Transverse colon (tissue), 4 donors: Measurements from ENCODE around the gene NEK7. TPM values are rescaled to one million over a fixed set of nuclear protein-coding genes. Genes with fewer than 3 reads are reported as not detected.

Experiments used
- DNase-seq: peaks from one replicate; pipeline ENCODE4 v3.0.0-alpha.2; 2019
- H3K27ac ChIP-seq, 4 donors: fragments of 200-600 bp; sonication (generic); 2 replicates each; pipeline ENCODE4 v1.5.1; 2016 to 2018; ENCODE audit warnings: inconsistent platforms in 4 of 4
- H3K27me3 ChIP-seq: fragments of 200-600 bp; sonication (generic); 2 replicates; pipeline ENCODE4 v1.5.1; 2017; ENCODE audit warnings: inconsistent platforms
- H3K36me3 ChIP-seq, 4 donors: fragments of 200-600 bp; sonication (generic); 2 replicates each; pipeline ENCODE4 v1.5.1; 2017 to 2019; ENCODE audit warnings: inconsistent platforms in 4 of 4
- H3K4me1 ChIP-seq, 4 donors: fragments of 200-600 bp; sonication (generic); 2 replicates each; pipeline ENCODE4 v1.5.1; 2017 to 2020; ENCODE audit warnings: inconsistent platforms in 4 of 4
- H3K4me3 ChIP-seq, 4 donors: fragments of 200-600 bp; sonication (generic); 1 replicate in 1 of 4; 2 replicates in 3 of 4; pipeline versions ENCODE4 v1.5.1 to v1.6.1; 2017 to 2019; ENCODE audit warnings: inconsistent platforms in 4 of 4
- H3K9me3 ChIP-seq, 2 donors: fragments of 200-600 bp; sonication (generic); 2 replicates each; pipeline ENCODE4 v1.5.1; 2017 to 2019; ENCODE audit warnings: inconsistent platforms in 2 of 2
- EP300 ChIP-seq: sonication (generic); formaldehyde crosslinking; IDR thresholded peaks from one replicate; pipeline ENCODE4 v1.6.1; 2017; ENCODE audit warnings: antibody characterized with exemption, low read depth
- POLR2A ChIP-seq: fragments of 450-650 bp; IDR thresholded peaks from one replicate; pipeline ENCODE4 v1.6.1; 2016; ENCODE audit warnings: antibody characterized with exemption, mild to moderate bottlenecking, moderate library complexity
- POLR2AphosphoS5 ChIP-seq, 3 donors: sonication (generic); formaldehyde crosslinking; IDR thresholded peaks; one replicate each; pipeline ENCODE4 v1.6.1; 2016; ENCODE audit warnings: antibody characterized with exemption in 3 of 3
- WGBS, 2 donors: methylation state at CpG; one replicate each; pipeline ENCODE4 v1.1.5; 2018; ENCODE audit warnings: low coverage in 1 of 2; 5-methylcytosine and 5-hydroxymethylcytosine counted together
- in situ Hi-C, 4 donors: fragments of 200-750 bp; cut with MboI; loops; one replicate each; pipeline versions ENCODE4 v1.15.0 to v1.15.1; 2017; ENCODE audit warnings: low sequenced_read_pairs in 3 of 4, low pct_ligation_motif_present in 1 of 4, low pct_unique_long_range_greater_than_20kb in 1 of 4
- intact Hi-C: fragments of 100-400 bp; cut with DNase I; formaldehyde crosslinking; loops from one replicate; pipeline ENCODE4 v1.15.1; 2023; ENCODE audit warnings: low total_unique reads
- total RNA-seq, 4 donors: library from RNA; depleted of rRNA; stranded (reverse); fragments of >200 nt; gene quantifications; one replicate each; pipeline ENCODE4 v1.1.0, GENCODE V29; 2016
- TF ChIP-seq, protein P1 (sequence below), 5 experiments: fragments of 200-600 bp in 3 of 5; fragments of 450-650 bp in 2 of 5; sonication (generic) in 3 of 5; IDR thresholded peaks; 1 replicate in 2 of 5; 2 replicates in 3 of 5; pipeline ENCODE4 v1.5.1; 2016 to 2017; ENCODE audit warnings: antibody characterized with exemption in 5 of 5, inconsistent platforms in 3 of 5, mild to moderate bottlenecking in 2 of 5, moderate library complexity in 1 of 5

Gene NEK7
- total RNA-seq, 4 donors from 2014 or later = 40.4 to 71.0 (median 57.6) TPM

- intact Hi-C loops = no loop called here
- WGBS, 2 donors = 43 to 72% methylated on average over 5 of the region's 5 CpGs
Measured at GRCh38 chr1:198155253-198155652, 1.5 kb upstream of the NEK7 start.

GRCh38 chr1:198156111-198156744 lies 570 bp upstream of the NEK7 start:
- H3K4me3 ChIP-seq = peak overlapping the region; percentile 82 to 100 (median 96)
- no peaks in the 10 kb centered on the region for H3K36me3 ChIP-seq
- TF ChIP-seq POLR2AphosphoS5 (IDR thresholded peaks at IDR 0.05) (peak in 2 of 3 donors; percentile 23 to 38), POLR2A (no peak), EP300 (no peak)
- TF ChIP-seq, protein P1, sequence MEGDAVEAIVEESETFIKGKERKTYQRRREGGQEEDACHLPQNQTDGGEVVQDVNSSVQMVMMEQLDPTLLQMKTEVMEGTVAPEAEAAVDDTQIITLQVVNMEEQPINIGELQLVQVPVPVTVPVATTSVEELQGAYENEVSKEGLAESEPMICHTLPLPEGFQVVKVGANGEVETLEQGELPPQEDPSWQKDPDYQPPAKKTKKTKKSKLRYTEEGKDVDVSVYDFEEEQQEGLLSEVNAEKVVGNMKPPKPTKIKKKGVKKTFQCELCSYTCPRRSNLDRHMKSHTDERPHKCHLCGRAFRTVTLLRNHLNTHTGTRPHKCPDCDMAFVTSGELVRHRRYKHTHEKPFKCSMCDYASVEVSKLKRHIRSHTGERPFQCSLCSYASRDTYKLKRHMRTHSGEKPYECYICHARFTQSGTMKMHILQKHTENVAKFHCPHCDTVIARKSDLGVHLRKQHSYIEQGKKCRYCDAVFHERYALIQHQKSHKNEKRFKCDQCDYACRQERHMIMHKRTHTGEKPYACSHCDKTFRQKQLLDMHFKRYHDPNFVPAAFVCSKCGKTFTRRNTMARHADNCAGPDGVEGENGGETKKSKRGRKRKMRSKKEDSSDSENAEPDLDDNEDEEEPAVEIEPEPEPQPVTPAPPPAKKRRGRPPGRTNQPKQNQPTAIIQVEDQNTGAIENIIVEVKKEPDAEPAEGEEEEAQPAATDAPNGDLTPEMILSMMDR (IDR thresholded peaks at IDR 0.05) = peak; percentile 75 to 86 (median 79)
- intact Hi-C loops = no loop called here
- DNase-seq = peak; percentile 81
- in situ Hi-C loops = loop anchor here in 1 of 4 donors (25.0 kb wide), 1 partner anchor 531 kb away; no protein-coding TSS in a partner anchor
- H3K27me3 ChIP-seq = no peaks in the 10 kb centered on the region
- peaks cover 11 to 30% (median 23%) of the 10 kb centered on the region in 4 donors for H3K4me1 ChIP-seq
- no peaks in the 10 kb centered on the region for H3K9me3 ChIP-seq
- WGBS, 2 donors = 0 to 1% methylated on average over 10 to 13 of the region's 13 CpGs
- H3K27ac ChIP-seq = peak overlapping the region; percentile 99 to 100 (median 100)

More at GRCh38 chr1:198155253-198155652, 1.5 kb upstream of the NEK7 start:
- TF ChIP-seq, protein P1 (IDR thresholded peaks at IDR 0.05) = no peak
- TF ChIP-seq POLR2AphosphoS5 (IDR thresholded peaks at IDR 0.05) (no peak), POLR2A (no peak), EP300 (no peak)
- in situ Hi-C loops = loop anchor here in 1 of 4 donors (25.0 kb wide), 1 partner anchor 532 kb away; no protein-coding TSS in a partner anchor
- H3K27me3 ChIP-seq = no peaks in the 10 kb centered on the region
- H3K4me1 ChIP-seq = peaks cover 7 to 24% (median 21%) of the 10 kb centered on the region in 4 donors
- no peaks in the 10 kb centered on the region for H3K36me3 ChIP-seq
- peak overlapping the region in 2 of 4 donors; percentile 99 to 100 for H3K27ac ChIP-seq
- no peak for DNase-seq
- no peak overlapping the region for H3K4me3 ChIP-seq
- H3K9me3 ChIP-seq = no peaks in the 10 kb centered on the region

- intact Hi-C loops = no loop called here
- Histone ChIP-seq H3K4me1 (peaks cover 14 to 41% (median 30%) of the 10 kb centered on the region in 4 donors), H3K27ac (peak overlapping the region; percentile 99 to 100 (median 100)), H3K27me3 (no peaks in the 10 kb centered on the region), H3K9me3 (no peaks in the 10 kb centered on the region), H3K36me3 (no peaks in the 10 kb centered on the region), H3K4me3 (peak overlapping the region; percentile 82 to 100 (median 96))
- TF ChIP-seq POLR2AphosphoS5 (IDR thresholded peaks at IDR 0.05) = peak; percentile 65 to 75 (median 72)
- TF ChIP-seq, protein P1 (IDR thresholded peaks at IDR 0.05) = no peak
- peak; percentile 57 for TF ChIP-seq POLR2A
- no peak for TF ChIP-seq EP300
- WGBS, 2 donors = 0 to 4% methylated on average over 4 to 49 of the region's 62 CpGs
- in situ Hi-C loops = loop anchor here in 1 of 4 donors (25.0 kb wide), 1 partner anchor 530 kb away; no protein-coding TSS in a partner anchor
- peak; percentile 91 for DNase-seq
Measured at GRCh38 chr1:198157241-198157846, 546 bp downstream of the NEK7 start.
